Measurements from ENCODE around the gene PACS1. TPM values are rescaled to one million over a fixed set of nuclear protein-coding genes. Genes with fewer than 3 reads are reported as not detected.

The PACS1 gene
- total RNA-seq, 1 donor from 2014 or later: 50.8 TPM

- Histone ChIP-seq H3K9me3 (no peaks in the 10 kb centered on the region), H3K27me3 (ENCODE audit: low read depth) (no peaks in the 10 kb centered on the region), H3K36me3 (peaks cover 40% of the 10 kb centered on the region), H3K4me3 (no peak overlapping the region), H3K4me1 (peaks cover 18% of the 10 kb centered on the region), H3K27ac (no peak overlapping the region)
- TF ChIP-seq, protein P1, sequence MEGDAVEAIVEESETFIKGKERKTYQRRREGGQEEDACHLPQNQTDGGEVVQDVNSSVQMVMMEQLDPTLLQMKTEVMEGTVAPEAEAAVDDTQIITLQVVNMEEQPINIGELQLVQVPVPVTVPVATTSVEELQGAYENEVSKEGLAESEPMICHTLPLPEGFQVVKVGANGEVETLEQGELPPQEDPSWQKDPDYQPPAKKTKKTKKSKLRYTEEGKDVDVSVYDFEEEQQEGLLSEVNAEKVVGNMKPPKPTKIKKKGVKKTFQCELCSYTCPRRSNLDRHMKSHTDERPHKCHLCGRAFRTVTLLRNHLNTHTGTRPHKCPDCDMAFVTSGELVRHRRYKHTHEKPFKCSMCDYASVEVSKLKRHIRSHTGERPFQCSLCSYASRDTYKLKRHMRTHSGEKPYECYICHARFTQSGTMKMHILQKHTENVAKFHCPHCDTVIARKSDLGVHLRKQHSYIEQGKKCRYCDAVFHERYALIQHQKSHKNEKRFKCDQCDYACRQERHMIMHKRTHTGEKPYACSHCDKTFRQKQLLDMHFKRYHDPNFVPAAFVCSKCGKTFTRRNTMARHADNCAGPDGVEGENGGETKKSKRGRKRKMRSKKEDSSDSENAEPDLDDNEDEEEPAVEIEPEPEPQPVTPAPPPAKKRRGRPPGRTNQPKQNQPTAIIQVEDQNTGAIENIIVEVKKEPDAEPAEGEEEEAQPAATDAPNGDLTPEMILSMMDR (IDR thresholded peaks at IDR 0.05): peak; percentile 12
- ATAC-seq: no peak
- DNase-seq: no peak
- intact Hi-C loops (cut with DNase I): loop anchor here (5.0 kb wide), 1 partner anchor 43 kb away; no protein-coding TSS in a partner anchor
Measured at GRCh38 chr11:66264914-66265313, 194.8 kb downstream of the PACS1 start.

DNA sequence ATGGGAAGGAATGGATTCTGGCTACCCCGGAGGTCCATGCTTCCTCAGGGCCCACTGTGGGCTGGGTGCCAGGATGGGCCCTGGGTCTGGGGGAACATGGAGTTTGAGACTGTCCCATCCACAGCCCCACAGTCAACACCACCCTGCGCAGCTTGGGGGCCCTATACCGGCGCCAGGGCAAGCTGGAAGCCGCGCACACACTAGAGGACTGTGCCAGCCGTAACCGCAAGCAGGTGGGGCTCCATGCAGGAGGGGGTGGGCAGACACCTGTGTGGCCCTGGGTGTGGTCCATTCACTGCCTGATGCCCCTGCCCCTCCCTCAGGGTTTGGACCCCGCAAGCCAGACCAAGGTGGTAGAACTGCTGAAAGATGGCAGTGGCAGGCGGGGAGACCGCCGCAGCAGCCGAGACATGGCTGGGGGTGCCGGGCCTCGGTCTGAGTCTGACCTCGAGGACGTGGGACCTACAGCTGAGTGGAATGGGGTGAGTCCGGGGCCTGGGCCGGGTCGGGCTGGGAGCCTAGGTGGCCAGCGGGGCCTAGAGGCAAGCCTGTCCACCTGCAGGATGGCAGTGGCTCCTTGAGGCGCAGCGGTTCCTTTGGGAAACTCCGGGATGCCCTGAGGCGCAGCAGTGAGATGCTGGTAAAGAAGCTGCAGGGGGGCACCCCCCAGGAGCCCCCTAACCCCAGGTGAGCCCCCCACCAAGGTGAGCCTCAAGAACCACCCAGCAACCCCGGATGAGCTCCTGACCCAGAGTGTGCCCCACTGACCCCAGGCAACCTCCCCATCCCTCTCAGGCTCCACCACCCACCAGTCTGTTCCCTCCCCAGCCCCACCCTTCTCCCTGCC is 195.7 kb downstream of the PACS1 start:
- Histone ChIP-seq H3K4me3 (no peak overlapping the region), H3K27ac (no peak overlapping the region), H3K27me3 (ENCODE audit: low read depth) (no peaks in the 10 kb centered on the region), H3K36me3 (peaks cover 36% of the 10 kb centered on the region), H3K9me3 (no peaks in the 10 kb centered on the region), H3K4me1 (peaks cover 25% of the 10 kb centered on the region)
- TF ChIP-seq, protein P1 (IDR thresholded peaks at IDR 0.05): no peak
- intact Hi-C loops (cut with DNase I): no loop called here
- no peak for ATAC-seq
- DNase-seq: no peak

DNA sequence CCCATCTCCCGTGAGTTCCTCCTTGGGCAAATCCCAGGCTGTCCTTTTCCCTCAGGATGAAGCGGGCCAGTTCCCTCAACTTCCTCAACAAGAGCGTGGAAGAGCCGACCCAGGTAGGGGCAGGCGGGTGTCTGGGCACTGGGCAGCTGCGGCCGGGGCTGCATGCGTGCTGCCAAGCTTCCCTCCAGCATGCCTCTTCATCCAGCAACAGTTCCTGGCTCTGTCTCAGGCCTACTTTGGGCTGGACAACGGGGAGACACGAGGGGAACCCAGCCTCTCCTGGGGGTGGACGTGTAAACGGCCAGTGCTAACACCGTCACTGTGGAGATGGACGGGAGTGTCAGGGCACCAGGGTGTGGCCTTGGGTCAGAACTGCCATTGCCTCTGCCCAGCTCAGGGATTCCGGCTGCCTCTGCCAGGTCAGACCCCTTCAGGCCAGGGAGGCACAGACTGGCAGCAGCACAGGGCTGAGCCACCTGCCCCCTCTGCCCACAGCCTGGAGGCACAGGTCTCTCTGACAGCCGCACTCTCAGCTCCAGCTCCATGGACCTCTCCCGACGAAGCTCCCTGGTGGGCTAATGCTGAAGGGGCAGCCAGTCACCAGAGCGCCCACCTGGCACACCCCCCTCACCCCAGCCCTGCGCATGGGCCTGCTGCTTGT is 196.4 kb downstream of the PACS1 start:
- no peaks in the 10 kb centered on the region for H3K27me3 ChIP-seq (ENCODE audit: low read depth)
- H3K4me3 ChIP-seq: peak overlapping the region; percentile 81
- DNase-seq (no peak), ATAC-seq (no peak)
- peaks cover 29% of the 10 kb centered on the region for H3K4me1 ChIP-seq
- TF ChIP-seq, protein P1 (IDR thresholded peaks at IDR 0.05): no peak
- intact Hi-C loops (cut with DNase I): no loop called here
- no peaks in the 10 kb centered on the region for H3K9me3 ChIP-seq
- peak overlapping the region; percentile 91 for H3K27ac ChIP-seq
- peaks cover 38% of the 10 kb centered on the region for H3K36me3 ChIP-seq

DNA sequence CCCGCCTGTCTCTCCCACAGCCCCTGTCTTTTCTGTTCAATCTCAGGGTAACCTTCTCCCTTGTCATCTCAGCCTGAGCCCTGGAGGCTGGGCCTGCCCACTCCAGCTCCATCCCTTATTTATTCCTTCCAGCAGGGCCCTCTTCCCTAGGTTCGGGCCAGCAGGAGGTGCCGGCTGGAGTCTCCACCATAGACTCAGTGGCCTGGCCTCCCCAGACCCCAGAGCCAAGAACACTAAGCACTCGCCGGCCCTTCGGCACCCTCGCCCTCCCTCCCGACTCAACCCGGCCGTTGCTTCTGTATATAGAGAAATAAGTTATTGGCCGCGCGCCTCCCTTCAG is 196.9 kb downstream of the PACS1 start:
- Histone ChIP-seq H3K4me1 (peaks cover 29% of the 10 kb centered on the region), H3K36me3 (peaks cover 39% of the 10 kb centered on the region), H3K27me3 (ENCODE audit: low read depth) (no peaks in the 10 kb centered on the region), H3K9me3 (no peaks in the 10 kb centered on the region), H3K27ac (peak overlapping the region; percentile 91), H3K4me3 (peak overlapping the region; percentile 81)
- DNase-seq (no peak), ATAC-seq (no peak)
- intact Hi-C loops (cut with DNase I): no loop called here
- TF ChIP-seq, protein P1 (IDR thresholded peaks at IDR 0.05): no peak

DNA sequence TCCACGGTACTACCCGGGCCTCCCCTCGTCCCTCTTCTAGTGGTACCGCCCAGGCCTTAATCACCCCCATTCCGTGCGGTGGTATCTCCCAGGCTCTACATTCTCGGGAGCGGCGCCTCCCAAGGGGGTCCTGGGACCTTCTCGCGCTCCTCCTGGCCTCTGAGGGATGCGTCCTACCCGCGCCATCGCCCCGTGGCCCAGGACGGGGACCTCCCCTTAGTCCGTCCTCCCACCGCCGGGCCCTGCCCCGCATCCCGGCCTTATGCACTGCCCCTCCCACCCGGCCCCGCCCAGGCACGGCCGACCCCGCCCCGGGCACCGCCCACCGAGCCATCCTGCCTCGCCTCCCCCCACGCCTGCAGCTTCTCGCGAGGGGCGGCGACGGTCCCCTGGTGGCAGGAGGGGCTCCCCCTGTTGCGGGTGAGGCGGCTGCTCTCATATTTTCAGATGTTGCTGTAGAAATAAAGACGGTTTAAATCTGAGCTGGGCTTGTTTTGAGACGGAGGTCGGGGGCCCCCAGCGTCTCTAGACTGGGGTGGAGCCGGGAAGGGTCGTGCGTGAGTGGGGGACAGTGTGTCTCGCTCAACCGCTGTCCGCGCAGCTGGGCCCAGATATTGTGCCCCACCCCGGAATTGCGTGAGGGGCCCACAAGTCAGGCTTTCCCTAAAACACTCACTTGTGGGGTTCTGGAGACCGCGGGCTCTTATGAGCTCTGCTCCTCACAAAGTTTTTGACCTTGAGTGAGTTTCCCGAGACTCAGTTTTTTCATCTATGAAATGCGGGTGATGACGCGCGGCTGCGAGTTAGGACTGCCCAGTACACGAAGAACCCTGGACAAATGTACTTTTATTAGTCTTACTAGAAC is 197.5 kb downstream of the PACS1 start:
- TF ChIP-seq, protein P1 (IDR thresholded peaks at IDR 0.05): peak; percentile 17
- ATAC-seq: peak; percentile 91
- intact Hi-C loops (cut with DNase I): no loop called here
- Histone ChIP-seq H3K9me3 (no peaks in the 10 kb centered on the region), H3K27ac (peak overlapping the region; percentile 91), H3K27me3 (ENCODE audit: low read depth) (no peaks in the 10 kb centered on the region), H3K36me3 (peaks cover 39% of the 10 kb centered on the region), H3K4me3 (peak overlapping the region; percentile 81), H3K4me1 (peaks cover 29% of the 10 kb centered on the region)
- peak; percentile 92 for DNase-seq
